SIG-M5 (cell line): Measurements from ENCODE around the gene OPRM1.

Source experiments
- DNase-seq: peaks from one replicate; lab custom pipeline; 2025; lab: John Stamatoyannopoulos, UW

Gene OPRM1

DNA sequence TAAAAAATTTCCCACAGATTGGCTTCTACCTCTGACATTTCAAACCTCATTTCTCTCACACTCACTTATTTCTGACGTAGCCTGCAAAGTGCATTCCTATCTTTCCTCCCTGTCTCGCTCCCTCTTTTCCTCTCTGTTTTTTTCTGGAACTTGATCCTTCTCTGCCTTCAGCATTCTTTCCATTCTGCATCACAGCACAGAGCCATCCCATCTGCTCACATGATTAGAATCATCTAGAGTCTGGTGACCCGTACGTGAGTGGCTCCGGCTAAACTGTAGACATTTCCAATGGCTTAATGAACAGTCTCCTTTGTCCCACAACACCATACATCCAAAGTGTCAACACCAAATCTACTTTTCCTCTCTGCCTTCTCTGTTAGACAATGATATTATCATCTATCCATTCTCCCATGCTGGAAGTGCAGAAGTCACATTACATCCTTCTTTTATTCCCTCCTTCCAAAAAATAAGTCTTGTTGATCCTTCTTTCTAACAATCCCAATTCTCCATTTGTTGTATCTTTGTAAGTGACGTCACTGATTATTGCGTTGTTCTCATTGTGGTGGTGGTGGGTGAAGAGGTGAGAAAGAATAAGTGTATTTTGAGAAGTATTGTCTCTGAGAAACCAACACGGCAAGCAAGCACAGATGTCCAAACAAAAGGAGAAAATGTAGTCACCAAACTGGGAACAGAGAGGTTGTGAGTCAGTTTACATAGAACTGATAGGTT lies 41.6 kb downstream of the OPRM1 start:
- no peak for DNase-seq

DNA sequence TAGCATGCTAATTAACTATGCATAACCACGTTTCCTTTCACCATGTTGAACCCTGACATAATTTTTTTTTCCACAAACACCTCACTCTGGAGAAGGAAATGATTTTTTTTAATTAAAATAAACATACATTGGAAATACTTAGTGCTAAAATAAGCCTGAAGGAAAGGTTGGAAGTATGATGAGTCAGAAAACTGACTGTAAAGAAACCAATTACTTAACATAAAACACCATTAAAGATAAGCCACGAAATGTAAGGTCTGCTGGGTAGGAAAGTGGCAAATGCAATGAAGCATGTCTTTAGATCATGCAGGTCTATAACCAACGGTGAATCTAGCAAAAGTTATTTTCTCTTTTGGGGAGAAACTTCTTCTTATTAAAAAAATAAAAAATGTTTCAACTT lies 47.5 kb downstream of the OPRM1 start:
- DNase-seq = no peak

DNA sequence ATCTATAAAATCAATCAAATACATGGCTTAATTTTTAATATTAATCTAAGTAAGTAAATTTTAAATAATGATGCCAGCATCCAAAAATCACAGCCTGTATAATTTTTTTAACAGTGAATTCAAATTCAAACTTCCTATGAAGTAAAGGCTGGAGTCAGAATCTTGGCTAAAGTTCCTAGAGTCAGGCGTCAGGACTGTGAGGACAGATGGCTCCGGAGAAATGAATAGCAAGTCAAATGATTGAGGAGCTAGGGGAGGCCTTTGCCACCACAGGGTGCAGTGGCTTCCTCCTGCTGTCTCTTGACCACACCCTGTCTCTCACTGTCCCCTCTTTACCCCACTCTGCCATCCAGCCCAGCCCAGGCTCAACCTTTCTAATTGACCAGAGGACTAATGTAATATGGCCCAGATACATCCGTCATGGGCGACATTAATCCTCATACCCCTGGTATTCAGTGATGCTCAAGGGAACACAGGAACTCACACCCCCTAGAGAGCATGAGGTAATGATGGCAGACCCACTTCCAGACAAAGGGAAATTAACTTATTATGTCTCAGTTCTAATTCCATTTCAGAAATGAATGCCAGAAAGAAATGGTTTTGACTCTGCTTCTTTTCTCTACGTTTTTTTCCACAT lies 53.4 kb downstream of the OPRM1 start:
- no peak for DNase-seq

DNA sequence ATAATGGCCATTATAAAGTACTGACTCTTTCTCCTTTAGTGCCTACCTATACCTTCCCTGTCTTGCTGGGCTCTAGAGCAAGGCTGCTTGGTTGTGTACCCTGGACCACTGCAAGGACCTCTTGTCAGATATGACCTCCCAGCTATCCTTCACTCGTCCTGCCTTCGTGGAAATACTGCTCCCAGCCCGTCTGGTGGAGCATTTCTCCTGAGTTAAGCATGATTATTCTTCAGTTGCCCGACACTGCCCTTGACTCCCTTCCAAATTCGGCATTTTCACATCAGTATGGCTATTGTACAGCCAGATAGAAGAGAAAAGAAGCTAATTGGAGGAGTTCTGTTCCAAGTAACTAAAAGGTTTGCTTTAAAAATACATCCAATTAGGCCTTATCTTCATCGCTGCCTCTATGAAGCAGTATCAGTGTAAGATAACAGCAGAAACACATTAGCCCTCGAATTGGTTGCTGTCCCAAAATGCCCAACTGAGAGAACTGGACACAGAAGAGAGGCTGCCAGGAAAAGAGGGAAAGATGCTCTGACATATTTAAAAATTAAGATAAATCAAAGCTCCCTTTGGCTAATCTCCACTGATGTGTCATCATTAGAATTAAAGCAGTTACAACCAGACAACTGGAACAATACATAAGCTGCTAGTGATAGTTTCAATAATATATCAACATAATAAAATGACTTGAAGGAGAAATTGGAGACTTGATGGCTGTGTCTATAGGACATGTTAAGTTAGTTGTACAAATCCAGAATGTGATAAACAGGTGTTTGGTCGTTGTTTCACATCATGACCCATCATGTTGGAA lies 54.4 kb downstream of the OPRM1 start:
- no peak for DNase-seq

DNA sequence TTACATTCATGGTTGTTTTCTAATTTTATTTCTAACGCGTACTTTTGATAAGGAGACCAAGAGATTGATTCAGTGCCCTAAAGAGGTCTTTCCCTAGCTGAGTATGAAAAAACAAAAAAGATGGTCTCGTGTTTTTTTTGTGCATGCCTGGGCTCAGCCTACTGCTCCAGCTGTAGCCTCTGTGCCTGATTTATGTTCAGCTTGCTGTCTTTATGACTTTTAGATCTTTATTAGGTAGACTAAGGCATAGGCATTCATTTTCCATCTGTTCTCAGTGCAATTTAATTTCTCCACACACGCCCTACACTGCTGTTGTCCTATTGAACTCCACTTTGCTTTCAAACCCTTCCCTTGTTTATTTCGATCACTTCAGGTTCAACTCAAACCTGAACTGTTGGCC lies 56.5 kb downstream of the OPRM1 start:
- no peak for DNase-seq

DNA sequence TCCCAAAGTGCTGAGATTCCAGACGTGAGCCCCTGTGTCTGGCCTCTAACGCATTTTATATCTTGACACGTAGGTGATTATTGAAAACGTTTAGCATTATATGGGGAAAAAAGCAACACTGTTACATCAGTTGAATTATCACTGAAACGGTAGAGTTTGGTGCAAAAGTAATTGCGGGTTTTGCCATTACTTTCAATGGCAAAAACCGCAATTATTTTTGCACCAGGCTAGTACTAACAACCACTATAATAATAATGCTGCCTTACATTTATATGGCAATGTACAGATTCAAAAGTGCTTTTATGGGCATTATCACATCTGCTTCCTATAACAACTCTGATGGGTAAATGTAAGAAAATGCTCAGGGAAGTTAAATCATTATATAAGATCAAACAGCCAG lies 57.3 kb downstream of the OPRM1 start:
- no peak for DNase-seq

DNA sequence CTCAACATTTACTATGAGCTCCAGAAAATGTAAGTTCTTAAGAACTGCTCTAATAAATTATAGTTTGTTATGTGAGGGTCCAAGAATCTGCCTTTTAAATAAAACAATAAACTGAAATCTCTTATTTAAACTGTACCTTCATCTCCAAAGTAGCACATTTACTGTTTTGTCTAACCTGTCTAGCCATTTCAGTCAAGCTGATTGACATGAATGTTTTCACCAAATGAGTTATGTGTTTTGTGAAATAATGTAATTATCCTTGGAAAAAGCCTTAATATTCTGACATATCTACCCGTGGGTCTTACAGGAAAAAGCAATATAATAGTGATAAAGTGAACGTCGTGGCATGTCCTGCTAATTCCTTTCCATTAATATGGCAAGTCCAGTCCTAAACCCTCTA lies 57.8 kb downstream of the OPRM1 start:
- DNase-seq = no peak

DNA sequence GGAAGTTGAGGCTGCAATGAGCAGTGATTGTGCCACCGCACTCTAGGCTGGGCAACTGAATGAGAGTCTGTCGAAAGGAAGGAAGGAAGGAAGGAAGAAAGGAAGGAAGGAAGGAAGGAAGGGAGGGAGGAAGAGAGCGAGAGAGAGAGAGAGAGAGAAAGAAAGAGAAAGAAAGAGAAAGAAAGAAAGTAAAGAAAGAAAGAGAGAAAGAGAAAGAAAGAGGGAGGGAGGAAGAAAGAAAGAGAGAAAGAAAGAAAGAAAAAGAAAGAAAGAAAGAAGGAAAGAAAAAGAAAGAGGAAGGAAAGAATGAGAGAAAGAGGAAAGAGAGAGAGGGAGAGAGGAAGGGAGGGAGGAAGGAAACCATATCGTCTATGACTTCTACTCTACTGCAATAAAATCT lies 60.2 kb downstream of the OPRM1 start:
- DNase-seq = no peak

DNA sequence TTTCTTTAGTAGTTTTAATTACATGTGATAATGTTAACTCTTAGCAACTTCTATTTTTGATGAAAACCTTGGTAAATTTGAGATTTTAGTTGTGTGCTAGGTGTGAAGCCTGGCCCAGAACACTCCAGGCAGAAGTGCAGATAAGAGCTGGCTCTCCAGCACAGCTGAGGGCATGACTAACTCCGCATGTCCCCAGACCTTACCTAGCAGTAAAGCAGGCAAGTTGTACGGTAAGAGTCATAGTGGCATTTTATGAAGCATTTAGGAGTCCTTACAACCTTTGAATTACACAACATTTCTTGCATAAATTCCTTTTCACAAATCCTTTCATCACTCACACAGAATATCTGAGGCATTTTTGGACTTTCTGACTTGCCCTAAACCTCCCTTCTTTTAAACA lies 67.2 kb downstream of the OPRM1 start:
- DNase-seq = no peak

DNA sequence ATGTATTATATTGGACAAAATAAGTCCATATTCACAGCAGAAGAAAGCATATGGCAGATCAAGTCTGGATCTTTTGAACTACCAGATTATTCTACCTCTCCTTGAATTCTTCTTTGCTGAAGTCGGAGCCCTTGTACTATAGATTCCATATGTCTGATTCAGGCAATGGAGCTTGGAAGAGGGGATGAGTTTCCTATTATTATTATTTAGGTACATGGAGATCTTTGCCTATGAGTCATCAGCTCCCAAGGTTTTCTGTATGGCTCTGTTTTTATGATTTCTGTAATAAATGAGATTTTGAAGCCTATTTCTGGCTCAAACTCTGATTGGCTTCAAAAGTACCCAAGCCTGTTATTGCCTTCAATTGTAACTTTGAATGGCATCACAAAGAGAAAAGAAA lies 72.0 kb downstream of the OPRM1 start:
- no peak for DNase-seq

DNA sequence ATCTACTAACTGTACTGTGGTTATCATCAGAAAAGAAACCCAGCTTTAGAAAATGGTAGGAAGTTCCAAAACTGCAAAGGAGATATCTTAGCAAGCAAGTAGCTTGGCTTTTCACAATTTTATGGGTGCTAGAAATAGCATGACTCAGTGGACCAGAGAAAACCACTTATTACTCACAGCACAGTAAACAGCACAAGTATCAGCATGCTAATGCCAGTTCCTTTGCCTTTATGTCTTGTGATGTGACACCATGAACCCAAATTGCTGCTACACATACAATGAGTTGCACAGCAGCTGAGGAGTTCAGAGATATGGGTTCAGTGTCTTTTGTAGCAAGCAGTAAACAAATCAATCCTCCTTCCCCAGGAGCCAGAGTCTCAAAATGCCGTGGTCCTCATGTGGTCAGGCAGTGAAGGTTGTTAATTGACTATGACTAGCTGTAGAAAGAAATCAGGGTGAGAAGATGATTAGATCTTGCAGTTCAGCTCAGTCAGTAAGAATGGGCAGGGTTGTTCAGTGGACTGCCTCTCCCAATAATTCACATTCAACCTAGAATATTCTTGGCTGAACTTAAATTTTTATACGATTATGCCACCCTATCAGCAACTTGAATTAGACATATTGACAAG lies 73.3 kb downstream of the OPRM1 start:
- DNase-seq = no peak

DNA sequence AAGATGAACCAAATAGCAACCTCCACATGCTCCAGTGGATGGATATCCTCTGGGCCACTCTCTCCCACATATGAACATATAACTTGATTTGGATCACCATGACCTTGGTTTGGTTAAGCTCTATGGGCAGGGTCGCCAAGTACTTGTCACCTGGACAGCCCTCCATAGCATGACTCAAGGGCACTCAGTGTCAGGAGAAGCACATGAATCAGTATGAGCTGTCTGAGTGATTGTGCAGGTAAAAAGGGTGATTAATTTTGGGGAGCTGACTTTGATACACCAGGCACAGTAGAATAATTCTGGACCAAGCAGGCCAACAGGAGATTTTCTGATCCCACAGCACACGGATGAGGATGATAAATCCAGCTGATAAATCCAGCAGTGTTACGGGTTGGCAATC lies 74.4 kb downstream of the OPRM1 start:
- DNase-seq = no peak

DNA sequence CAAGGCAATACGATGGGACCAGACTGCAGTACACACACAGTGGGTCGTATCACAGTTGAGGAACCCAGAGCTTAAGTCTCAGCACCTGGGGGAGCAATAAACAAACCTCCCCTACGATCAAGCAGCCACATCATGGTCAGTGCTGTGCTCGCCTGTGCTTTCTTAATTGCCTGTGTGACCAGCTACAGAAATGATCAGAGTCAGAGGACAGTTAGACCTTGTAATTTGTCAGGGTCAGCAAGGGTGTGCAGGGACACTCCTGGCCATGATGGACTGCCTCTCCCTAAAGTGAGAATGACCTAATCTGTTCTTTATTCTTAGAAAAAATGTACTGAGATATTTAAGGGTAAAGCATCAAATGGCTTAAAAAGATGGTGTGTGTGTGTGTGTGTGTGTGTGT lies 78.4 kb downstream of the OPRM1 start:
- DNase-seq = no peak

DNA sequence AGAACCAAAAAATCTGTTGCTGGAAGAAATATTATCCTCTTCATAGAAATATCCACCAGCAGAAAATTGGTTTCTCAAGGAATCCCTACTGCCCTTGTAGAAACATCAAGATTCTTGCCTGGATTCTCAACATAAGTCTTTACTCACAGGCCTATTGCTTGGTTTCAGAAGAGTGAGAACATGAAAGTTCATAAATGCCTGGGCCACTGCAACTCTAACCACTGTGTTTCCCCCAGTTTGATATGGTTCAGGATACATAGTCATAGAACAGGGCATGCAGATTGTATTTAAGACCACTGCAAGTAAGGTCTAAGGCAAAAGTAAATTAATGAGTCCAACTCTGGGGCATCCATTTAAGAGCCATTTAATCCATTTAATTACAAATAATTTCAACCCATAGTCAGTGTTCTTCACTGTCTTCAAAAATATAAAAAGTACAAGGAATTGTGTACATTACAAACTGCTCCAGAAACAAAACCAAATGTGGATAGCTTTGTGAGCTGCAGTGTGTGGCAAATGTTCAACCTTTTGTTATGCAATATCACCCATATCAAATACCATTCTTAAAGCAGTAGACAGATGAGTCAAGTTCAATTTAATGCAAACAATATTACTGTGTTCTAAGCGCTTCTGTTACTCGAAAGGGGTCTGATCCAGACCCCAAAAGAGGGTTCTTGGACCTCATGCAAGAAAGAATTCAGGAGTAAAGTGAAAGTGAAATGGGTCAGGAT lies 83.3 kb downstream of the OPRM1 start:
- no peak for DNase-seq

DNA sequence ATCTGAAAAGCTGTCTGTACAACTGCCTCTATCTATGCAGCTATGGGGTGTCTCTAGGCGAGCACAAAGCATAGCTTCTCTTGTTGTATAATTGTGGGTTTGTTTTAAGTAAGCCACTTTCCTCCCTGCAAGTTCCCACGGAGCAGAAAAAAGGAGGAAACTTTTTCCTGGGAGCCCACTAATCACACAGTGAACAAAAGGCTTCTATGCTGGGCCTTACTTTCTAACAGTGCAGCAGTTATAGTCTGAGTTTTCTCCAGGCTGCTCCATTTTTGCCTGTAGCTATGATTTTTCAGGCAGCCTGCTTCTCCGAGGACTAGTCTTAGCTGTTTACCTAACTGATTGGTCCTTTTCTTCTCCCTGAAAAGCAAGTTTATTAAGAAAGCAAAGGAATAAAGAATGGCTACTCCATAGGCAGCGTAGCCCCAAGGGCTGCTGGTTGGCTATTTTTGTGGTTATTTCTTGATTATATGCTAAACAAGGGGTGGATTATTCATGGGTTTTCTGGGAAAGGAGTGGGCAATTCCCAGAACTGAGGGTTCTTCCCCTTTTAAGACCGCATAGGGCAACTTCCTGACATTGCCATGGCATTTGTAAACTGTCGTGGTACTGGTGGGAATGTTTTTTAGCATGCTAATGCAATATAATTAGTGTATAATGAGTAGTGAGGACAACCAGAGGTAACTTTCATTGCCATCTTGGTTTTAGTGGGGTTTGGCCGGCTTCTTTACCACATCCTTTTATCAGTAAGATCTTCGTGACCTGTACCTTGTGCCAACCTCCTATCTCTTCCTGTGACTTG lies 84.3 kb downstream of the OPRM1 start:
- no peak for DNase-seq

DNA sequence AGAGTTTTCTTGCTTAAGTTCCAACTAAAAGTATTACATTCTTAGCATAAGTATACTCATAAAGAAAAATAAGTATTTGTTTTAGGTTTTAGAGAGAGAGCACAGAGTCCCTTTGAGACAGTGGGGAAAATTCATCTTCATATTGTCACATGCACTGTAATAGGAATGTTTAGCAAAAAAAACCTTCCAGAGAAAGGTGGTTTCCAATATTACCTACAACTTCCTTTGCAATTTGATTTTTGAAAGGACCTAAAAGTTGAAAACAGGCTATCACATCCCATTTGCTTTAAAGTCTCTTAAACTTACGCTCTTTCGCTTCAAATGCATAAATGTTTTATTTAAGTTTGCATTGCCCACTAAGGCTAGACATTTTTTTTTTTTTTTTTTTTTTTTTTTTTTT lies 86.4 kb downstream of the OPRM1 start:
- no peak for DNase-seq

DNA sequence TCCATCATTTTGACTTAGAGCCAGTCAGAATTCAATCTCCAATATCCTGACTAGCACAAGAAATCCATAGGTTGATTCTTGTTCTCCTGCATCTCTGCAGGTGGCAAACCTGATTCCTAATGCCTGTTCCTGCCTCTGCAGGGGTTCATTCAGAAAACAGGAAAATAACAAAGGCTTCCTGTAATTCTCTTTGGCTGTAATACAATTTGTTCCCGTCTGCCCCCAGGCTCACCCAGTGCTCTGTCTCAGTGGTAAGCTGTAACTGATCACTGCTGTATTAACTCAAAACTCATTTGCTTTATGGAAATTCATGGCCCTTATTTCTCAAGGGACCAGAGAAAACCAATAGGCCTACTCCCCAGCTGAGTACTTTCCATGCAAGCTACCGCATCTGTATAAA lies 88.6 kb downstream of the OPRM1 start:
- no peak for DNase-seq

DNA sequence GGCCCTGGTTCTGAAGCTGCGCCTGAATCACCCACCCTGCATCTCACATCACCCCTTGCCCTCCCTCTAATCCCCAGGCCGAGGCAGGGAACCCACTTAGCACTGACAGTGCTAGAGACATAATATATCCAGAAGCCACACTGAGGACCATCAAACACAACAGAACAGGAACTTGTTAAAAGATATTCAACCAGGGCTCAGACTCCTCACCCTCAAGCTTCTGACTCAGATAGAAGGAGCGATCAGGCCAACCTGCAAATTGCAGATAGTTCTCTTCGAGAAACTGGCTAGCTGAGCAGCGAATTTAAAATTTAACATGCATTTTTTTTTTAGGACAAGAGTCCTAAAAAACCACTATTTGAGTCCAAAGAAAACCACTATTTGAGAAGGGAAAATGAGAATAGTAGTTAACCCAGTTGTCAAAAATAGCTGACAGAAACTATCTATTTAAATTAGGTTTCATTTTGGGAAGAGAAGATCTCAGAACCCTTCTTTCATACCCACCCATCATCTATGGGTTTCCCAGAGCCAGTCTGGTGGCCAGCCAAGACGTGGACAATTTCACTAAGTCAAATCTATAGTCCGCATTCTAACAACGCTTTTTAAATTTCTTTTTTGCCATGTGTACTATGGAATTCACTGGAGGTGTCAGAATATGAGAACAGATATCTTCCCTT lies 95.6 kb downstream of the OPRM1 start:
- no peak for DNase-seq

DNA sequence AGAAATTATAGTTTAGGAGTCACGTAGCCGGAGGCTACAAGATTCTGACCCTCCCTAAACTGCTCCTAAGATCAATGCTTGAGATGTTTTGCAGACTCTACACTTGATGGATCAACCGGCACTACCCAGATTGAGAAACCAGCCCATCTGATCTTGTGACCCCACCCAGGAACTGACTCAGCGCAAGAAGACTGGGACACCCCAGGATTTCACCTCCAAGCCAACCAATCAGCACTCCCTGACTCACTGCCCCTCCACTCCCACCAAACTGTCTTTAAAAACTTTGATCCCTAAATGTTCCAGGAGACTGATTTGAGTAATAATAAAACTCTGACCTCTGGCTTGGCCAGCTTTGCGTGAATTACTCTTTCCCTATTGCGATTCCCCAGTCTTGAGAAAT lies 99.8 kb downstream of the OPRM1 start:
- no peak for DNase-seq

DNA sequence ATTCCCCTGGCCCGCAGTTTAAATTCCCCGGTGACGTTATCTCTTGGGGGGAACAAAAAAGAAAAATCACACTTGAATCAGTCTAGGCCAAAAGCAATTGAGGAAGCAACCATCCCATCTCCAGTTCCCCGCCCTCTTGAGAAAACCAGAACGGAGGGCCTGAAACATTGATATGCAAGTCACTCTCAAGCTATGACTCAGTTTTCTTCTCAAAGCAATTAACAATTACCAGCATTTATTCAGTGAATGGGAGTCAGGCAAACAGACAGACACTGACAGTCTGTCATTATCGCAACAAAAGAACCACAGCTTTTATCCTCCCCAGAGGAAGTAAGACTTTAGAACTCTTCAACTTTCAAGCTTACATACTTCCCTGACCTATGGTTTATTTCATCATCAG lies 100.9 kb downstream of the OPRM1 start:
- peak; percentile 38 for DNase-seq

DNA sequence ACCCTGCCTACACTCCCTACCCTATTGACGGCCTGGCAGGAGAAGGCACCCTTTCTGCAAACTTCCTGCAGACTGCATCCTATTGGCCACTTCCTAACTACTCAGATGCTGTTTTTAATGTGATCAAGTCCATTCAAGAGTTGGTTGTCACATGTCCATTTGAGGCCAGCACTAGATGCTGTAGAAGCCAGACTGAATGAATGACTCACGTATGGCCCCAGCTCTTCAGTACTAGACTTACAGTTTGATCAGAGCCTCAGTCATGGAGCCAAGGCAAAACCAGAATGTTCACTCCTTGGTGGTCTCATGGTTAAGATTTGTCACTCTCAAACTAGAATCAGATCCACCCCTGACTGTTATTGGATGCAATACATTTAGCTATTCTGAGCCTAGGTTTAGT lies 101.7 kb downstream of the OPRM1 start:
- DNase-seq = no peak
